GM23338 (cell line): Measurements from ENCODE around the gene TMEM150C.

Source experiments
- EZH2 ChIP-seq: fragments of 200-600 bp; sonication (generic); IDR thresholded peaks from one replicate; pipeline ENCODE4 v1.8.0; 2017; ENCODE audit warnings: antibody characterized with exemption, mild to moderate bottlenecking, low read depth; ENCODE audit not compliant: unreplicated experiment
- JUNB ChIP-seq: IDR thresholded peaks from one replicate; pipeline ENCODE4 v1.6.1; 2016; ENCODE audit warnings: antibody characterized with exemption; ENCODE audit not compliant: unreplicated experiment
- POLR2AphosphoS5 ChIP-seq: IDR thresholded peaks from 2 replicates; pipeline ENCODE4 v1.6.1; 2016; ENCODE audit warnings: antibody characterized with exemption, low read depth
- STAT1 ChIP-seq: IDR thresholded peaks from one replicate; pipeline ENCODE4 v1.6.1; 2016; ENCODE audit warnings: antibody characterized with exemption; ENCODE audit not compliant: unreplicated experiment
- TF ChIP-seq, protein P1 (sequence below), 2 experiments: fragments of 200-600 bp in 1 of 2; sonication (generic) in 1 of 2; conservative IDR thresholded peaks; 2 replicates each; pipeline versions ENCODE4 v1.5.1 to v1.6.1; 2016 to 2017; ENCODE audit warnings: antibody characterized with exemption in 2 of 2, low read depth in 2 of 2, mild to moderate bottlenecking in 2 of 2, moderate library complexity in 1 of 2
- TF ChIP-seq, protein P2 (sequence below): IDR thresholded peaks from one replicate; pipeline ENCODE4 v1.6.1; 2018; ENCODE audit warnings: antibody characterized with exemption; ENCODE audit not compliant: unreplicated experiment

DNA sequence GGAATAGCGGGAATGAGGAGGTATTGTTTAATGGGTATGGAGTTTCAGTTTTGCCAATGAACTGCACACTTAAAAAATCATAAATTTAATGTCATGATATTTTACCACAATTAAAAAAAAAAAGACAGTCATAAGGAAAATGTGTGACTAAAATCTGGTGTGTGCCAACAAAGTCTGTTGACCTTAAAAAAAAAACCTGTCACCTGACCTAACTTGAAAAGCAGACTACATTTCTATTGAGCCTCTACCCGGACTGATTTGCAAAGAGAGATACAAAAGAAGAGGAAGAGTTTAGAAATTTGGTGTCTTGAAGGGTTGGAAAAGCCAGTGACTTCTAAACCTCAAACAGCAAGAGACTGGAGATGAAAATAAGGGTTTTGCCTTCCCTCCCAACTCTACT lies 48.4 kb downstream of the TMEM150C start:
- TF ChIP-seq, protein P1, sequence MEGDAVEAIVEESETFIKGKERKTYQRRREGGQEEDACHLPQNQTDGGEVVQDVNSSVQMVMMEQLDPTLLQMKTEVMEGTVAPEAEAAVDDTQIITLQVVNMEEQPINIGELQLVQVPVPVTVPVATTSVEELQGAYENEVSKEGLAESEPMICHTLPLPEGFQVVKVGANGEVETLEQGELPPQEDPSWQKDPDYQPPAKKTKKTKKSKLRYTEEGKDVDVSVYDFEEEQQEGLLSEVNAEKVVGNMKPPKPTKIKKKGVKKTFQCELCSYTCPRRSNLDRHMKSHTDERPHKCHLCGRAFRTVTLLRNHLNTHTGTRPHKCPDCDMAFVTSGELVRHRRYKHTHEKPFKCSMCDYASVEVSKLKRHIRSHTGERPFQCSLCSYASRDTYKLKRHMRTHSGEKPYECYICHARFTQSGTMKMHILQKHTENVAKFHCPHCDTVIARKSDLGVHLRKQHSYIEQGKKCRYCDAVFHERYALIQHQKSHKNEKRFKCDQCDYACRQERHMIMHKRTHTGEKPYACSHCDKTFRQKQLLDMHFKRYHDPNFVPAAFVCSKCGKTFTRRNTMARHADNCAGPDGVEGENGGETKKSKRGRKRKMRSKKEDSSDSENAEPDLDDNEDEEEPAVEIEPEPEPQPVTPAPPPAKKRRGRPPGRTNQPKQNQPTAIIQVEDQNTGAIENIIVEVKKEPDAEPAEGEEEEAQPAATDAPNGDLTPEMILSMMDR (conservative IDR thresholded peaks at IDR 0.05; ENCODE audit: low read depth in 2 of 2), result no peak
- no peak for TF ChIP-seq POLR2AphosphoS5
- TF ChIP-seq, protein P2, sequence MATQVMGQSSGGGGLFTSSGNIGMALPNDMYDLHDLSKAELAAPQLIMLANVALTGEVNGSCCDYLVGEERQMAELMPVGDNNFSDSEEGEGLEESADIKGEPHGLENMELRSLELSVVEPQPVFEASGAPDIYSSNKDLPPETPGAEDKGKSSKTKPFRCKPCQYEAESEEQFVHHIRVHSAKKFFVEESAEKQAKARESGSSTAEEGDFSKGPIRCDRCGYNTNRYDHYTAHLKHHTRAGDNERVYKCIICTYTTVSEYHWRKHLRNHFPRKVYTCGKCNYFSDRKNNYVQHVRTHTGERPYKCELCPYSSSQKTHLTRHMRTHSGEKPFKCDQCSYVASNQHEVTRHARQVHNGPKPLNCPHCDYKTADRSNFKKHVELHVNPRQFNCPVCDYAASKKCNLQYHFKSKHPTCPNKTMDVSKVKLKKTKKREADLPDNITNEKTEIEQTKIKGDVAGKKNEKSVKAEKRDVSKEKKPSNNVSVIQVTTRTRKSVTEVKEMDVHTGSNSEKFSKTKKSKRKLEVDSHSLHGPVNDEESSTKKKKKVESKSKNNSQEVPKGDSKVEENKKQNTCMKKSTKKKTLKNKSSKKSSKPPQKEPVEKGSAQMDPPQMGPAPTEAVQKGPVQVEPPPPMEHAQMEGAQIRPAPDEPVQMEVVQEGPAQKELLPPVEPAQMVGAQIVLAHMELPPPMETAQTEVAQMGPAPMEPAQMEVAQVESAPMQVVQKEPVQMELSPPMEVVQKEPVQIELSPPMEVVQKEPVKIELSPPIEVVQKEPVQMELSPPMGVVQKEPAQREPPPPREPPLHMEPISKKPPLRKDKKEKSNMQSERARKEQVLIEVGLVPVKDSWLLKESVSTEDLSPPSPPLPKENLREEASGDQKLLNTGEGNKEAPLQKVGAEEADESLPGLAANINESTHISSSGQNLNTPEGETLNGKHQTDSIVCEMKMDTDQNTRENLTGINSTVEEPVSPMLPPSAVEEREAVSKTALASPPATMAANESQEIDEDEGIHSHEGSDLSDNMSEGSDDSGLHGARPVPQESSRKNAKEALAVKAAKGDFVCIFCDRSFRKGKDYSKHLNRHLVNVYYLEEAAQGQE, result no peak
- no peak for TF ChIP-seq STAT1
- TF ChIP-seq EZH2, result no peak
- TF ChIP-seq JUNB, result no peak
